HepG2 (cell line): ENCODE results near the gene YPEL5. TPM values are rescaled to one million over a fixed set of nuclear protein-coding genes. Genes with fewer than 3 reads are reported as not detected.
A peak's percentile ranks its signal among the peaks of the same experiment; 100 is the strongest.

Experiments
- ATAC-seq: fragments of 200-7000 bp; cut with Tn5 transposase; 3 replicates; pipeline ENCODE4 v1.9.1; 2020; ENCODE audit warnings: mild to moderate bottlenecking, moderate library complexity
- BruUV-seq: library from RNA; stranded (reverse); fragments of 400-500 nt; replicated peaks from 2 replicates; lab custom pipeline; 2021; lab: Mats Ljungman, UMichigan
- CTCF ChIA-PET: fragments of 300-600 bp; formaldehyde crosslinking; extraction: SDS; loops from one replicate; lab custom pipeline; 2021; ENCODE audit warnings: low total read pairs, inconsistent platforms, low intra/inter-chr PET ratio; lab: Yijun Ruan, JAX
- POLR2A ChIA-PET: fragments of 350-600 bp; sonication (Branson Sonifier 250); formaldehyde crosslinking; loops from one replicate; lab custom pipeline; 2020; ENCODE audit warnings: antibody characterized with exemption, inconsistent platforms; lab: Yijun Ruan, JAX
- DNase-seq: peaks from one replicate; pipeline ENCODE4 v3.0.0-alpha.2; 2015; ENCODE audit warnings: low spot score
- FAIRE-seq: peaks from 3 replicates; lab custom pipeline; 2011; peaks lifted over from hg19 to GRCh38; lab: Jason Lieb, UNC
- H2AFZ ChIP-seq: one replicate; pipeline ENCODE4 v1.6.1; 2011; ENCODE audit warnings: low read length, inconsistent platforms
- H3K27ac ChIP-seq: fragments of 300-600 bp; 3 replicates; pipeline ENCODE4 v1.8.0; 2011; ENCODE audit warnings: mixed run types, mild to moderate bottlenecking, mixed read lengths, low read length, inconsistent platforms; ENCODE audit not compliant: insufficient read depth; ENCODE audit errors: extremely low read length
- H3K27me3 ChIP-seq, 2 experiments: fragments of 200-600 bp in 1 of 2; 2 replicates in 1 of 2; 3 replicates in 1 of 2; pipeline versions ENCODE4 v1.6.0 to v1.8.0; 2011; ENCODE audit warnings: low read length in 2 of 2, mild to moderate bottlenecking in 2 of 2, moderate library complexity in 2 of 2, inconsistent platforms in 1 of 2; ENCODE audit not compliant: insufficient read depth in 2 of 2, control insufficient read depth in 1 of 2
- H3K36me3 ChIP-seq, 2 experiments: fragments of 200-600 bp in 1 of 2; replicated peaks in 1 of 2; 2 replicates in 1 of 2; 3 replicates in 1 of 2; pipeline versions ENCODE4 v1.5.1 to v1.8.0; 2011; ENCODE audit warnings: low read length in 2 of 2, inconsistent platforms in 1 of 2; ENCODE audit not compliant: insufficient read depth in 2 of 2, control insufficient read depth in 1 of 2
- H3K4me1 ChIP-seq: 2 replicates; pipeline ENCODE4 v1.5.1; 2012; ENCODE audit warnings: low read length, inconsistent platforms; ENCODE audit not compliant: insufficient read depth
- H3K4me2 ChIP-seq: 2 replicates; pipeline ENCODE4 v1.6.0; 2011; ENCODE audit warnings: low read depth, low read length, inconsistent platforms
- H3K4me3 ChIP-seq, 3 experiments: fragments of 200-600 bp in 1 of 3; sonication (generic), shearing (Covaris generic) in 1 of 3; replicated peaks in 1 of 3; 2 replicates each; pipeline ENCODE4 v1.5.1; 2011 to 2016; ENCODE audit warnings: low read length in 3 of 3, inconsistent platforms in 2 of 3, low read depth in 2 of 3, mild to moderate bottlenecking in 2 of 3, control low read depth in 1 of 3, mixed read lengths in 1 of 3; ENCODE audit not compliant: insufficient read depth in 1 of 3
- H3K79me2 ChIP-seq: one replicate; pipeline ENCODE4 v1.6.1; 2011; ENCODE audit warnings: low read length, inconsistent platforms; ENCODE audit not compliant: insufficient read depth
- H3K9ac ChIP-seq: 2 replicates; pipeline ENCODE4 v1.6.0; 2011; ENCODE audit warnings: mild to moderate bottlenecking, low read depth, low read length, inconsistent platforms; ENCODE audit not compliant: insufficient read depth
- H3K9me3 ChIP-seq: 2 replicates; pipeline ENCODE4 v1.5.1; 2012; ENCODE audit warnings: mild to moderate bottlenecking, low read length
- H4K20me1 ChIP-seq: 2 replicates; pipeline ENCODE4 v1.6.0; 2011; ENCODE audit warnings: inconsistent platforms, mild to moderate bottlenecking, low read length, moderate library complexity; ENCODE audit not compliant: insufficient read depth
- CBX5 ChIP-seq: sonication (generic); formaldehyde crosslinking; IDR thresholded peaks from 2 replicates; pipeline ENCODE4 v1.4.0; 2020; ENCODE audit warnings: missing genetic modification reagents, borderline replicate concordance
- ERF ChIP-seq: IDR thresholded peaks from 2 replicates; pipeline ENCODE4 v1.6.1; 2018; ENCODE audit warnings: missing biosample characterization, missing genetic modification reagents
- ETV5 ChIP-seq: IDR thresholded peaks from 2 replicates; pipeline ENCODE4 v1.6.1; 2018; ENCODE audit warnings: missing biosample characterization, missing genetic modification reagents, inconsistent platforms, borderline replicate concordance
- FOXO1 ChIP-seq: sonication (generic); formaldehyde crosslinking; IDR thresholded peaks from 2 replicates; pipeline ENCODE4 v1.4.0; 2020; ENCODE audit warnings: missing genetic modification reagents
- GATAD1 ChIP-seq: IDR thresholded peaks from 2 replicates; pipeline ENCODE4 v1.6.1; 2016; ENCODE audit warnings: missing genetic modification reagents, missing compliant biosample characterization
- LCORL ChIP-seq, 2 experiments: fragments of 450-650 bp in 1 of 2; sonication (generic) in 1 of 2; formaldehyde crosslinking in 1 of 2; IDR thresholded peaks; 2 replicates each; pipeline versions ENCODE4 v1.5.0 to v1.6.1; 2017 to 2020; ENCODE audit warnings: antibody characterized with exemption in 1 of 2, missing genetic modification reagents in 1 of 2
- MAF1 ChIP-seq: sonication (generic); formaldehyde crosslinking; IDR thresholded peaks from 2 replicates; pipeline ENCODE4 v1.5.0; 2020; ENCODE audit warnings: missing genetic modification reagents, borderline replicate concordance
- NR2F1 ChIP-seq, 2 experiments: fragments of 450-650 bp in 1 of 2; formaldehyde crosslinking in 1 of 2; IDR thresholded peaks; 2 replicates each; pipeline versions ENCODE4 v1.5.0 to v1.6.1; 2016 to 2020; ENCODE audit warnings: mild to moderate bottlenecking in 1 of 2, missing compliant biosample characterization in 1 of 2, missing genetic modification reagents in 1 of 2, moderate library complexity in 1 of 2
- PHF5A ChIP-seq: IDR thresholded peaks from one replicate; pipeline ENCODE4 v1.6.1; 2018; ENCODE audit warnings: low read depth, missing genetic modification reagents; ENCODE audit not compliant: unreplicated experiment
- SAP130 ChIP-seq: IDR thresholded peaks from 2 replicates; pipeline ENCODE4 v1.6.1; 2016; ENCODE audit warnings: low read depth
- SMARCE1 ChIP-seq: fragments of 450-650 bp; IDR thresholded peaks from 2 replicates; pipeline ENCODE4 v1.6.1; 2017; ENCODE audit warnings: borderline replicate concordance
- SNAI1 ChIP-seq: sonication (generic); formaldehyde crosslinking; IDR thresholded peaks from 2 replicates; pipeline ENCODE4 v1.5.0; 2020; ENCODE audit warnings: mild to moderate bottlenecking, missing genetic modification reagents, borderline replicate concordance
- TEAD3 ChIP-seq: optimal IDR thresholded peaks from 2 replicates; pipeline ENCODE3; 2016; ENCODE audit warnings: borderline replicate concordance
- ZMYM4 ChIP-seq: sonication (generic); formaldehyde crosslinking; IDR thresholded peaks from 2 replicates; pipeline ENCODE4 v1.8.1; 2023; ENCODE audit warnings: mild to moderate bottlenecking, missing genetic modification reagents
- ZNF317 ChIP-seq: sonication (generic); formaldehyde crosslinking; IDR thresholded peaks from 2 replicates; pipeline ENCODE4 v1.5.0; 2020; ENCODE audit warnings: mild to moderate bottlenecking, missing genetic modification reagents
- ZNF460 ChIP-seq: sonication (generic); formaldehyde crosslinking; IDR thresholded peaks from 2 replicates; pipeline ENCODE4 v1.5.1; 2020; ENCODE audit warnings: missing genetic modification reagents, mild to moderate bottlenecking, borderline replicate concordance
- ZNF615 ChIP-seq: sonication (generic); formaldehyde crosslinking; IDR thresholded peaks from 2 replicates; pipeline ENCODE4 v1.5.0; 2020; ENCODE audit warnings: mild to moderate bottlenecking, missing genetic modification reagents, borderline replicate concordance
- WGBS: methylation state at CpG from one replicate; pipeline ENCODE4 v1.1.6; 2017; ENCODE audit warnings: low lambda C conversion rate; 5-methylcytosine and 5-hydroxymethylcytosine counted together
- in situ Hi-C: cut with HindIII; loops from 2 replicates; pipeline ENCODE4 v1.10.0; 2017; ENCODE audit warnings: low pct_unique_long_range_greater_than_20kb; ENCODE audit not compliant: extremely low pct_ligation_motif_present
- intact Hi-C: fragments of 100-400 bp; cut with micrococcal nuclease; formaldehyde crosslinking; loops from one replicate; pipeline ENCODE4 v1.10.0; 2022; ENCODE audit not compliant: unreplicated experiment
- polyA plus RNA-seq, 8 experiments: library from polyadenylated mRNA; depleted of rRNA in 3 of 8; stranded (reverse) in 7 of 8; unstranded in 1 of 8; fragments of >200 nt; fragmentation: Illumina TruSeq in 4 of 8; extraction: Trizol in 4 of 8; gene quantifications; 2 replicates each; pipeline versions ENCODE4 v1.2.1 to v1.2.3, GENCODE V29; 2011 to 2016; ENCODE audit warnings: low read depth in 4 of 8, missing spikeins in 1 of 8, mixed read lengths in 1 of 8; ENCODE audit not compliant: insufficient read depth in 1 of 8
- total RNA-seq, 5 experiments: library from RNA; depleted of rRNA; stranded (reverse); fragments of >200 nt; fragmentation: Illumina TruSeq; extraction: Trizol; gene quantifications; 2 replicates each; pipeline ENCODE4 v1.2.3, GENCODE V29; 2016; ENCODE audit warnings: low read depth in 1 of 5
- TF ChIP-seq, protein P1 (sequence below): fragments of 450-650 bp; IDR thresholded peaks from 2 replicates; pipeline ENCODE4 v1.6.1; 2017
- TF ChIP-seq, protein P2 (sequence below): sonication (generic); formaldehyde crosslinking; IDR thresholded peaks from 2 replicates; pipeline ENCODE4 v1.5.0; 2020; ENCODE audit warnings: missing genetic modification reagents, mild to moderate bottlenecking, borderline replicate concordance
- TF ChIP-seq, protein P3 (sequence below): sonication (generic); formaldehyde crosslinking; IDR thresholded peaks from 2 replicates; pipeline ENCODE4 v1.5.0; 2020; ENCODE audit warnings: mild to moderate bottlenecking, low read depth, missing genetic modification reagents, borderline replicate concordance

The YPEL5 gene
- total and polyA plus RNA-seq, 2 of the 13 experiments (the other 11 are each of a cell fraction or from before 2014, with no cell fraction given), result 12.7 to 49.7 TPM

DNA sequence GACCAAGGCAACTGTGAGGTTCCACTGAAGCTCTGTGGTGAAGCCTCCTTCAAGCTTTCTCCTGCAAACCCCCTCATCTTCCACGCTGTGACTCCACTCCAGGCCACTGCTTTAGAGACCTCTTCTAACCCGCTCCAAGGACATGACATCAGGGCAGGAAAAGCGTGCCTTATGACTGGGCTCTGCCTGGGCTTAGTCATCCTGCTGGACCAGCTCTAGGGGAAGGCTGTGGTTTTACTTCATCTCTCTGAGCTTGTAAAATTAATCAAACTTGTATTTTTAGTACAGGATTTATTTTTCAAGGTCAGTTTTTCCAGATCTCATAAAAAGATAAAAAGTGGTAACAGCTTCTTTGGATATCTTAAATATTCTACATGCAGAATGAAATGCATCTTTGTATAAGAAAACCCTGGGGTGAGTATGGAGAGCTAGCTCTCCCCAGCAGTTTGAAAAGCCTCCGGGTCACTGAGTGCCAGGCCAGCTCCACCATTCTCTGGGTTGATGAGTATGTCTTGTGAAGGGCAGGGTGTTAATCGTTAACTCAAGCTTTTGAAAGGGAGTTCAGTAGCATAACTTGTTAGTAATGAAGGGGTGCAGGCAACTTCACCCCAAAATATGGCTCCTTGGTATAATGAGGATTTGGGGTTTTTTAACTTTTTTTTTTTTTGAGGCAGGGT is 33.1 kb upstream of the YPEL5 start (continued):
- TF ChIP-seq, protein P1, sequence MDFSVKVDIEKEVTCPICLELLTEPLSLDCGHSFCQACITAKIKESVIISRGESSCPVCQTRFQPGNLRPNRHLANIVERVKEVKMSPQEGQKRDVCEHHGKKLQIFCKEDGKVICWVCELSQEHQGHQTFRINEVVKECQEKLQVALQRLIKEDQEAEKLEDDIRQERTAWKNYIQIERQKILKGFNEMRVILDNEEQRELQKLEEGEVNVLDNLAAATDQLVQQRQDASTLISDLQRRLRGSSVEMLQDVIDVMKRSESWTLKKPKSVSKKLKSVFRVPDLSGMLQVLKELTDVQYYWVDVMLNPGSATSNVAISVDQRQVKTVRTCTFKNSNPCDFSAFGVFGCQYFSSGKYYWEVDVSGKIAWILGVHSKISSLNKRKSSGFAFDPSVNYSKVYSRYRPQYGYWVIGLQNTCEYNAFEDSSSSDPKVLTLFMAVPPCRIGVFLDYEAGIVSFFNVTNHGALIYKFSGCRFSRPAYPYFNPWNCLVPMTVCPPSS, result no peak
- no peak for TF ChIP-seq SMARCE1
- TF ChIP-seq NR2F1 (CRISPR knock-in tag; IDR thresholded peaks at IDR 0.05), result no peak
- TF ChIP-seq GATAD1 (CRISPR knock-in tag), result no peak
- no peak for TF ChIP-seq ZNF460 (CRISPR knock-in tag)
- no peak for TF ChIP-seq PHF5A (CRISPR knock-in tag)
- no peak for TF ChIP-seq ZNF317 (CRISPR knock-in tag)
- TF ChIP-seq ZNF615 (CRISPR knock-in tag), result no peak
- TF ChIP-seq, all 625 proteins: peak for 0

DNA sequence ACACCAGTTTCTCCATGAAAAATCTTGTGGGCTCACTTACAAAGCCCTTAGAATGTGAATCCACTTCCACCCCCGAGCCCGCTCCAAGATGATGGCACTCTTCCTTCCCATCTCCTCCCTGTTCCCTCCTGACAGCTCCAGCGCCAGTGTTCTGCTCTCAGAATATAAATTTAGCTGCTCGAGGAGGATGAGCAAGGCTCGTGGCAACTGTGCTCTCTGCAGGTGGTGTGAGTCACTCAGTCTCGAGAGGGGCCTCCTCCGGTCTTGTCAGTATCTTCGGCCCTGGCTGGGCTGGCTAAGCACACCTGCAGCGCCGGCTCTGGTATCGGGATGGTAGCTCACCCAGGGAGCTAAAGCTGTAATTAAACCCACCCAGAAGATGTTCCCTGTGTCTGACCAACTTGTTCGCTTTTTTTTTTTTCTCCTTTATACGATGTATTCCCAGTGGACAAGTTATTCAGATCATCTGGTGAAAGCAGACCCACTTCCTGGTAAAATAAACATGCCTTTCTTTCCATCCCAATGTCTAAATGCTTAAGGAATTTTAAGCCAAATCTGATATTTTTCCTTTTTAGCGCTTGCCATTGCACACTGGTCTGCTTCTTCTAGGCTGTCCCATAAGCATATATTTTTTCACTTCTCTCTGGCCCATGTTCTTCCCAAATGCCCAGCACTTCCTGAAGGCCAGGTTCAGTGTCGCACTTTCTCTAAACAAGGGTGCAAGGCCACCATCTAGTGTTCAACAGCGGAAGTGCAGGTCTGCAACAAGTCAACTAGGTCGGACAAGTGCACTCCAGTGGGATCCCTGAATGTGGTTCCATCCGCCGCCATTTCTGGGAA is 31.4 kb upstream of the YPEL5 start:
- intact Hi-C loops, result loop anchor here (1.0 to 5.0 kb wide), 3 partner anchors 24 to 192 kb away; no protein-coding TSS in a partner anchor
- POLR2A ChIA-PET, result no interaction called here
- peak; percentile 90 for FAIRE-seq
- TF ChIP-seq SNAI1 (CRISPR knock-in tag) (no peak), SAP130 (CRISPR knock-in tag) (0 out of 2 replicates have a peak, but pooled peaks have one; percentile 37), MAF1 (CRISPR knock-in tag) (no peak), CBX5 (CRISPR knock-in tag) (peak; percentile 32; the same call in 1 of the 2 replicates), ETV5 (CRISPR knock-in tag) (peak; percentile 37; the same call in 1 of the 2 replicates), LCORL (IDR thresholded peaks at IDR 0.05) (no peak), LCORL (CRISPR knock-in tag; IDR thresholded peaks at IDR 0.05) (peak; percentile 53; the same call in 1 of the 2 replicates), ZMYM4 (0 out of 2 replicates have a peak, but pooled peaks have one; percentile 31), ERF (CRISPR knock-in tag) (peak; percentile 68), TEAD3 (CRISPR knock-in tag) (peak; percentile 21), FOXO1 (CRISPR knock-in tag) (0 out of 2 replicates have a peak, but pooled peaks have one; percentile 36)
- TF ChIP-seq, protein P2, sequence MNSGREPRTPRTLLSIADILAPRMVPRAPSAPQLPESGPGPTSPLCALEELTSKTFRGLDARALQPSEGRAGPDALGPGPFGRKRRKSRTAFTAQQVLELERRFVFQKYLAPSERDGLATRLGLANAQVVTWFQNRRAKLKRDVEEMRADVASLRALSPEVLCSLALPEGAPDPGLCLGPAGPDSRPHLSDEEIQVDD, result no peak
- TF ChIP-seq, protein P3, sequence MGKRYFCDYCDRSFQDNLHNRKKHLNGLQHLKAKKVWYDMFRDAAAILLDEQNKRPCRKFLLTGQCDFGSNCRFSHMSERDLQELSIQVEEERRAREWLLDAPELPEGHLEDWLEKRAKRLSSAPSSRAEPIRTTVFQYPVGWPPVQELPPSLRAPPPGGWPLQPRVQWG (CRISPR knock-in tag), result no peak

More for the DNA sequence above, 31.4 kb upstream of the YPEL5 start:
- Histone ChIP-seq H3K36me3 (no peaks in the 10 kb centered on the region), H4K20me1 (no peaks in the 10 kb centered on the region), H3K27ac (no peak overlapping the region), H3K4me3 (no peak overlapping the region), H3K9ac (no peak overlapping the region), H3K27me3 (peaks cover 0 to 14% of the 10 kb centered on the region in 2 experiments; a peak in 3 of 5 replicates), H2AFZ (no peak overlapping the region), H3K9me3 (no peaks in the 10 kb centered on the region), H3K4me1 (peaks cover 13% of the 10 kb centered on the region), H3K79me2 (no peaks in the 10 kb centered on the region), H3K4me2 (peak overlapping the region; percentile 2; the same call in 1 of the 2 replicates)
- CTCF ChIA-PET, result interaction anchor here (1.1 to 4.4 kb wide), 3 partner anchors 23 to 903 kb away, joined by 4 to 106 read pairs (median 6); no protein-coding TSS in a partner anchor
- peak; percentile 77 for DNase-seq
- WGBS, result 33% methylated on average over 19 of the region's 19 CpGs
- no TSS peak for BruUV-seq
- peak; percentile 88 for ATAC-seq
- in situ Hi-C loops, result loop anchor here (5.0 kb wide), 1 partner anchor 33 kb away; no protein-coding TSS in a partner anchor
